Hepatocyte (in vitro differentiated cells): Measurements from ENCODE around the gene SUN3.

Source experiments
- CTCF ChIP-seq: fragments of 200-600 bp; sonication (generic); IDR thresholded peaks from 2 replicates; pipeline ENCODE4 v1.5.1; 2016; ENCODE audit warnings: antibody characterized with exemption, mild to moderate bottlenecking; ENCODE audit not compliant: poor library complexity
- EZH2 ChIP-seq: fragments of 200-600 bp; sonication (generic); IDR thresholded peaks from 2 replicates; pipeline ENCODE4 v1.6.1; 2016; ENCODE audit warnings: antibody characterized with exemption, mild to moderate bottlenecking, borderline replicate concordance

DNA sequence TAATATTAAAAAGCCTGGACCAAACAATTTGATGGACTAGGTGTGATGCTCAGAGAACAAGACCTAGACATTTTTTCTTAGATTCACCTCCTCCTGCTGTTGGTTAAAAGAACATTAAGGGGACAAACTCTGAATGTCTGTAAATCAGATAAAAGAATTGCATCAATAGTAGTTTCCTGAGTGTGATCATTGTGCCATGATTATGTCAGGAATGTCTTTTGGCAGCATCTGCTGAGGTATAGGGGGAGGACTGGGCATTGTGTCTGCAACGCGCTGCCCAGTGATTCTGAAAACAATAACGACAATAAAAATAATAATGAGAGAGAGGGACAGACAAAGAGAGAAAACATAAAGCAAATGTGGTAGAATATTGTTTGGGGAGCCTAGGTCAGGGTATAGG is 13.3 kb upstream of the SUN3 start:
- TF ChIP-seq CTCF (no peak), EZH2 (no peak)
